Measurements from ENCODE around the gene GPATCH2. TPM values are rescaled to one million over a fixed set of nuclear protein-coding genes. Genes with fewer than 3 reads are reported as not detected.

The GPATCH2 gene
- total and polyA plus RNA-seq, 11 donors: 2.3 to 8.5 (median 7.5) TPM

DNA sequence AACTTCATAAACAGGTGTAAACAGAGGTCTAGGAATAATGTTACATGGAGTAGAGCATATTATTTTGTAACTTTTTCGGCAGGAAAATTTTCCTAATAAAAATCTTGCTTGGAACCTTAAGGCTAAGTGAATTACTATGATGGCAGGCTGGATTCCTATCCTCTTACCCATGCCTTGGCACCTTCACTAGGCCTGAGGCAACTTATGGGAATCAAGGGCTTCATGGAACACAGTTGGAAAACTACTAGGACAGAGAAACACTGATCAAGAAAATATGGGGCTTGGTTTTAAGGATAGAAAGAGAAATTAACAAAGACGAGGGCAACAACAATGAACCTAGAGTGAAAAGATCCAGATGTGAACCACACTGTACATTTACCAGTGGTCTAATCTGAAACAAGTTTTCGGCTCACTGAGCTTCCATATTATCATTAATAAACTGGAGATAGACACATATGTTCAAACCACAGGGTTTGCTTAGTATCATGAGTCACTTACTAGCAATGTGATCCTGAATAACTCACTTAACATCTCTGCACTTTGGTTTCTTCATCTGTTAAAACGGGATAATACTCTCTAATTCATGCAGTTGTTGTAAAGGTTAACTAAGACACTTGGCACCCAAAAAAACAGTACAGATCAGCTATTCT lies 68.5 kb downstream of the GPATCH2 start:
- ATAC-seq (no peak), DNase-seq (no peak)
- H3K4me1 ChIP-seq: peaks cover 0 to 4% (median 0%) of the 10 kb centered on the region in 12 donors
- intact Hi-C loops (cut with DNase I): no loop called here
- no peaks in the 10 kb centered on the region for H3K27me3 ChIP-seq
- no peak overlapping the region for H3K27ac ChIP-seq
- 85 to 89% (median 86%) methylated on average over 4 of the region's 4 CpGs for WGBS, 4 donors
- TF ChIP-seq POLR2A (IDR thresholded peaks at IDR 0.05) (no peak), CTCF (IDR thresholded peaks at IDR 0.05) (no peak)
- no peaks in the 10 kb centered on the region for H3K9me3 ChIP-seq
- no peaks in the 10 kb centered on the region for H3K36me3 ChIP-seq
- no peak overlapping the region for H3K4me3 ChIP-seq

GRCh38 chr1:217561446-217561845 lies 69.4 kb downstream of the GPATCH2 start:
- no peak for ATAC-seq
- H3K4me3 ChIP-seq: no peak overlapping the region
- WGBS, 4 donors: 49 to 55% (median 52%) methylated on average over 4 of the region's 4 CpGs

DNA sequence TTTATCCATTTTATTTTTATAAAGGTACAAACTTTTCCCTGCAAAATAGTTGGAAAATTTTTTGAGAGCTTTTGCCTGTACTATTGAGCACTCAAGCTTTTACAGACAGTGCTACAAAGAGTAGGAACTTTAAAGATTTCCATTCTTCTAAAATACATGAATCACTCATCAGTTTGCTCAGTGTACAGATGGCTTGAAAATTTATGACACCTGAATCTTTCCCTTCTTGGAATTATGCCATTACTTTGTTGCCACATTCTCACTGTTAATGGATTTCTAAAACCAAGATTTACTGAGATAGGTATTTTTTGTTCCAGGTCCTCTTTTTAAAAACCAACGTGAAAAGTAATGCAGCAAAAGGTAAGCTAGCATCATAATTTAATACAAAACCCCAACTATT lies 76.0 kb downstream of the GPATCH2 start:
- TF ChIP-seq POLR2A (IDR thresholded peaks at IDR 0.05) (no peak), CTCF (IDR thresholded peaks at IDR 0.05) (no peak)
- no peak overlapping the region for H3K27ac ChIP-seq
- WGBS, 4 donors: 96 to 100% (median 98%) methylated on average over 1 of the region's 1 CpG
- H3K36me3 ChIP-seq: no peaks in the 10 kb centered on the region
- no peaks in the 10 kb centered on the region for H3K9me3 ChIP-seq
- no peak for DNase-seq
- ATAC-seq: no peak
- H3K4me1 ChIP-seq: no peaks in the 10 kb centered on the region
- no peak overlapping the region for H3K4me3 ChIP-seq
- intact Hi-C loops (cut with DNase I): no loop called here
- H3K27me3 ChIP-seq: no peaks in the 10 kb centered on the region

More at GRCh38 chr1:217561446-217561845, 69.4 kb downstream of the GPATCH2 start:
- Histone ChIP-seq H3K27ac (no peak overlapping the region), H3K27me3 (no peaks in the 10 kb centered on the region), H3K36me3 (no peaks in the 10 kb centered on the region), H3K4me1 (peaks cover 0 to 4% (median 0%) of the 10 kb centered on the region in 12 donors), H3K9me3 (no peaks in the 10 kb centered on the region)
- TF ChIP-seq POLR2A (IDR thresholded peaks at IDR 0.05) (no peak), CTCF (IDR thresholded peaks at IDR 0.05) (no peak)
- no peak for DNase-seq
- intact Hi-C loops (cut with DNase I): no loop called here

- 56 to 75% (median 58%) methylated on average over 6 of the region's 6 CpGs for WGBS, 4 donors
- ATAC-seq: peak in 1 of 4 donors; percentile 34
- no peak for TF ChIP-seq CTCF (IDR thresholded peaks at IDR 0.05)
- no peak for TF ChIP-seq POLR2A (IDR thresholded peaks at IDR 0.05)
These were observed 76.9 kb downstream of the GPATCH2 start for GRCh38 chr1:217553949-217554509.

More at GRCh38 chr1:217553949-217554509, 76.9 kb downstream of the GPATCH2 start:
- no peaks in the 10 kb centered on the region for H3K9me3 ChIP-seq
- intact Hi-C loops (cut with DNase I): no loop called here
- no peaks in the 10 kb centered on the region for H3K4me1 ChIP-seq
- H3K36me3 ChIP-seq: no peaks in the 10 kb centered on the region
- no peak overlapping the region for H3K27ac ChIP-seq
- no peaks in the 10 kb centered on the region for H3K27me3 ChIP-seq
- no peak overlapping the region for H3K4me3 ChIP-seq
- DNase-seq: no peak

All from heart left ventricle (tissue), 16 donors.